GM06990 (cell line): ENCODE data around the gene SIN3B.

Source experiments
- DNase-seq: peaks from one replicate; pipeline ENCODE4 v3.0.0-alpha.2; 2011; ENCODE audit not compliant: insufficient read length; ENCODE audit errors: extremely low read depth
- H3K27me3 ChIP-seq: replicated peaks from 2 replicates; pipeline ENCODE4 v1.6.0; 2011; ENCODE audit warnings: low read length; ENCODE audit not compliant: control insufficient read depth, insufficient read depth
- H3K36me3 ChIP-seq: 2 replicates; pipeline ENCODE4 v1.5.1; 2011; ENCODE audit warnings: low read length; ENCODE audit not compliant: control insufficient read depth, insufficient read depth
- H3K4me3 ChIP-seq: replicated peaks from 2 replicates; pipeline ENCODE4 v1.5.1; 2011; ENCODE audit warnings: low read depth, mild to moderate bottlenecking, control low read depth, low read length
- TF ChIP-seq, protein P1 (sequence below): IDR thresholded peaks from 2 replicates; pipeline ENCODE4 v1.5.1; 2011; ENCODE audit warnings: low read length, control low read depth, mild to moderate bottlenecking, inconsistent platforms; ENCODE audit not compliant: insufficient read depth, poor library complexity, severe bottlenecking

Gene SIN3B

DNA sequence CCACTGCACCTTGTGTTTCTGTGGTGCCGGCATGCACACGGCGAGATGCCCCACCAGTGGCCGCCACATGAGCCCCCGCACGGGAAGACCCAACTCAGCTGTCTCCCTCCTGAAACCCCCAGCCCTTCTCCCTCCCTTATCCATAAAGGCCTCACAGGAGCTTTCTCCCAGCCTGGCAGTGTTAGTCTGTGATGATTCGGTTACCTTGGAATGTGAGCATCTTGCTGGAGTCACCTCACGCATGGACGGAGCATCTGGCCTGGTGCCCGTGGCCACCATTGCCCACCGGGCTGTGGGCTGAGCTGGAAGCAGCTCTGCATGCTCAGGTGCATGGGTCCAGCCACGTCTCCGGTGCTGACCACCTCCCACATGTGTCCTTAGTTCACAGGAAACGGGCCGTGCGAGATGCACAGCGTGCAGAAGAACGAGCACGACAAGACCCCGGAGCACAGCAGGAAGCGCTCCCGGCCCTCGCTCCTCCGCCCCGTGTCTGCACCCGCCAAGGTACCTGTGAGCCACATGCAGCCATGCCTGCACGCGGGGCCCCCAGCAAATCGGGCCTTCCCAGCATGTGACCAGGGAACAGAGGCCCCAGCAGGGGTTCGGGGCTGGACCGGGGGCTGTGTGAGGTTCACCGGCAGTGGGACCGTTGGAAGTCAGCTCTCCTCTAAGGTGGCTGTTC lies 22.0 kb downstream of the SIN3B start:
- Histone ChIP-seq H3K36me3 (peaks cover 37% of the 10 kb centered on the region), H3K27me3 (no peaks in the 10 kb centered on the region), H3K4me3 (no peak overlapping the region)
- TF ChIP-seq, protein P1, sequence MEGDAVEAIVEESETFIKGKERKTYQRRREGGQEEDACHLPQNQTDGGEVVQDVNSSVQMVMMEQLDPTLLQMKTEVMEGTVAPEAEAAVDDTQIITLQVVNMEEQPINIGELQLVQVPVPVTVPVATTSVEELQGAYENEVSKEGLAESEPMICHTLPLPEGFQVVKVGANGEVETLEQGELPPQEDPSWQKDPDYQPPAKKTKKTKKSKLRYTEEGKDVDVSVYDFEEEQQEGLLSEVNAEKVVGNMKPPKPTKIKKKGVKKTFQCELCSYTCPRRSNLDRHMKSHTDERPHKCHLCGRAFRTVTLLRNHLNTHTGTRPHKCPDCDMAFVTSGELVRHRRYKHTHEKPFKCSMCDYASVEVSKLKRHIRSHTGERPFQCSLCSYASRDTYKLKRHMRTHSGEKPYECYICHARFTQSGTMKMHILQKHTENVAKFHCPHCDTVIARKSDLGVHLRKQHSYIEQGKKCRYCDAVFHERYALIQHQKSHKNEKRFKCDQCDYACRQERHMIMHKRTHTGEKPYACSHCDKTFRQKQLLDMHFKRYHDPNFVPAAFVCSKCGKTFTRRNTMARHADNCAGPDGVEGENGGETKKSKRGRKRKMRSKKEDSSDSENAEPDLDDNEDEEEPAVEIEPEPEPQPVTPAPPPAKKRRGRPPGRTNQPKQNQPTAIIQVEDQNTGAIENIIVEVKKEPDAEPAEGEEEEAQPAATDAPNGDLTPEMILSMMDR = no peak
- DNase-seq = no peak

DNA sequence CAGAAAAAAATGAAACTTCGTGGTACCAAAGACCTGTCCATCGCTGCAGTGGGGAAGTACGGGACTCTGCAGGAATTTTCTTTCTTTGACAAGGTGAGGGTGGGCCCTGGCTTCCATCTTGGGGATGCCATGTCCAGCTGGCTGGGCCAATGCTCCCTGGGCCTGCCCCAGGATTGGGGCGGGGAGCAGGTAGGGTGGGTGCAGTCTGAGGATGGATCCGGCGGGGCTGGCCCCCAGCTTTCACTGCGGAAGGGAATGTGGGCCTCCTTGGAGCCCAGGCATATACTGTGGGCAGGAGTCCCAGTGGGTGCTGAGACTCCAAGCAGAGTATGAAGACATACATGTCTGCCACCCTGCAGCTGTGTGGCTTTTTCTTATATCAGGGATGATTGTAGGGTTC lies 23.9 kb downstream of the SIN3B start:
- Histone ChIP-seq H3K36me3 (peaks cover 27% of the 10 kb centered on the region), H3K27me3 (no peaks in the 10 kb centered on the region), H3K4me3 (no peak overlapping the region)
- DNase-seq = no peak
- TF ChIP-seq, protein P1 = no peak

DNA sequence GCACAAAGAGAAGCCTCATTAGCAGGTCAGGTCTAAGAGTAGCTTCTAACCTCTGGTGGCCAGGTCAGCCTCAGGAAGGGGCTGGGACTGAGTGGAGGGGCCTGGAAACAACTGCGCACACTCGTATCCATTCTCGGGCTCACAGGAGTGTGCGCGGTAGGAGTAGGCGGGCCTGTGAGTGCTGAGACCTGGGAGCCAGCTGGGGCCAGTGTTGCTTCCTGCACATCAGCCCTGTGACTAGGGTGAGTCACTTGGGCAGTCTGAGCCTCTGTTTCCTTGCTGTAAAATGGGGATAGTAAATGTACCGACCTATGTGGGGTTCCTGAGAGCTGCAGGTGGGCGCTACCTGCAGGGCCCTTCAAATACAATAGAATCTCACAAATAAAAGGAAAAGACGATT lies 26.9 kb downstream of the SIN3B start:
- TF ChIP-seq, protein P1 = no peak
- H3K36me3 ChIP-seq = peaks cover 19% of the 10 kb centered on the region

DNA sequence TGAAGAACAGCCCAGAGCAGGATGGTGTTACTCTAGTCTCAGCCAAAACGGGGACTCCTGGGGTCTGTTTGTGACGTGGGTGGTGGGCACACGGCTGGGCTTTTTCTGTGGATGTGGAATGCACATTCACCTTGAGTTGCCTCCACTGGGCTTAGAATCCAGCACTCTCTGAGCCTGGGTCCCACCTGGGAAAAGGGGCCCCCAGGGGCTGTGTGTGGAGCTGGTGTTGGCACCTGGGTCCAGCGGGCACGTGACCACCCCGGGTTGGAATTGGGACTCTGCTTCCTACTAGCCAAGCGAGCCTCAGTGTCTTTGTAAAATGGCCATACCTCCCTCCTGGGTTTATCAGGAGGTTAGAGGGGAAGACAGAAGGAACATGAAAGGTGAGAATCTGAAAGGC lies 30.4 kb downstream of the SIN3B start:
- Histone ChIP-seq H3K4me3 (no peak overlapping the region), H3K36me3 (peaks cover 4% of the 10 kb centered on the region), H3K27me3 (no peaks in the 10 kb centered on the region)
- TF ChIP-seq, protein P1 = no peak
- DNase-seq = no peak

More for the DNA sequence above, 26.9 kb downstream of the SIN3B start:
- no peaks in the 10 kb centered on the region for H3K27me3 ChIP-seq
- no peak for DNase-seq
- H3K4me3 ChIP-seq = no peak overlapping the region

DNA sequence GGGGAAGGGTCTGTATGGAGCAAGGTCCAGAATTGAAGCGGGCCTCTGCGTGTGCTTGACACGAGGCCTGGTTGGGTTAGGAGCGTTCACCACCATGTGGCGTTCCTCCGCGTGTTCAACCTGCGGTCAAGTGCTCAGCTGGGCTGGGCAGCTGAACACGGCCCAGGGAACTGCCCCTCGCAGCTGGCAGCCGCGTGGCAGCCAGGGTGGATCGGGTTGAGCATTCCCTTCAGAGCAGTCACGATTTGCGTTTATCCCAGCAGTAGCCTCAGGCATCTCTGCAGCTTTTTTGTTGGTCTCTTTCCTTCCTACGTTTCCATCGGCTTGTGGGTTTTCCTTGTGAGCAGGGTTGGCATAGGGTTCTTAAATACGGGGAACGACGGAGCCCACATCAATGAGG lies 30.9 kb downstream of the SIN3B start:
- Histone ChIP-seq H3K4me3 (no peak overlapping the region), H3K36me3 (peaks cover 4% of the 10 kb centered on the region), H3K27me3 (no peaks in the 10 kb centered on the region)
- DNase-seq = no peak
- TF ChIP-seq, protein P1 = no peak

DNA sequence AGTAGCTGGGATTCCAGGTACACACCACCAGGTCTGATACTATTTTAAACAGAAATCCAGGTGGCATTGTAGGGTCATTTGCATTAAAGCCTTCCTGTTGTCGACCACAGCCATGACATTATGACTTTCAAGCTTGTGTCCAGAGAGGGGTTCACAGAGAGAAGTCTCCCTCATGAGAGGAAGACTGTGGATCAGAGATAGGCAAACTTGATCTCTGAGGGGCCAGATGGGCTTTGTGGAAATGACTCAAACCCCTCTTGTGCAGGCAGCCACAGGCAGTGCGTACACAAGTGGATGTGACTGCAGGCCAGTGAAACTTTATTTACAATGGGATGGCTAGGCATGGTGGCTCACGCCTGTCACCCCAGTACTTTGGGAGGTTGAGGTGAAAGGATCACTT lies 31.8 kb downstream of the SIN3B start:
- TF ChIP-seq, protein P1 = no peak
- H3K36me3 ChIP-seq = peaks cover 8% of the 10 kb centered on the region
- DNase-seq = no peak
- H3K27me3 ChIP-seq = no peaks in the 10 kb centered on the region
- H3K4me3 ChIP-seq = no peak overlapping the region
